COLO668 (cell line): ENCODE results near the gene KIRREL3.
A peak's percentile ranks its signal among the peaks of the same experiment; 100 is the strongest.

Source experiments
- DNase-seq: peaks from one replicate; lab custom pipeline; 2025; ENCODE audit not compliant: unreplicated experiment; lab: John Stamatoyannopoulos, UW

KIRREL3 gene

GRCh38 chr11:126878913-126879482 is 121.6 kb downstream of the KIRREL3 start:
- DNase-seq: peak; percentile 11

GRCh38 chr11:126874831-126875230 is 125.7 kb downstream of the KIRREL3 start:
- DNase-seq: no peak

- DNase-seq: no peak
Measured at GRCh38 chr11:126874276-126874675, 126.3 kb downstream of the KIRREL3 start.

- no peak for DNase-seq
Measured at GRCh38 chr11:126871792-126872191, 128.8 kb downstream of the KIRREL3 start.

GRCh38 chr11:126870021-126870420 is 130.5 kb downstream of the KIRREL3 start:
- no peak for DNase-seq

- DNase-seq: no peak
Measured at GRCh38 chr11:126868741-126869140, 131.8 kb downstream of the KIRREL3 start.

- no peak for DNase-seq
Measured at GRCh38 chr11:126864934-126865333, 135.6 kb downstream of the KIRREL3 start.

- DNase-seq: no peak
Measured at GRCh38 chr11:126863294-126863997, 137.1 kb downstream of the KIRREL3 start.

- DNase-seq: peak; percentile 64
Measured at GRCh38 chr11:126862664-126863243, 137.8 kb downstream of the KIRREL3 start.

GRCh38 chr11:126861796-126862459 is 138.6 kb downstream of the KIRREL3 start:
- DNase-seq: no peak

GRCh38 chr11:126857860-126858808 is 142.4 kb downstream of the KIRREL3 start:
- peak; percentile 88 for DNase-seq

- no peak for DNase-seq
Measured at GRCh38 chr11:126855536-126855935, 145.0 kb downstream of the KIRREL3 start.

GRCh38 chr11:126853732-126854131 is 146.8 kb downstream of the KIRREL3 start:
- DNase-seq: no peak

GRCh38 chr11:126844789-126845188 is 155.8 kb downstream of the KIRREL3 start:
- no peak for DNase-seq

GRCh38 chr11:126843096-126843495 is 157.5 kb downstream of the KIRREL3 start:
- DNase-seq: no peak

- DNase-seq: no peak
Measured at GRCh38 chr11:126841999-126842398, 158.6 kb downstream of the KIRREL3 start.

GRCh38 chr11:126840975-126841374 is 159.6 kb downstream of the KIRREL3 start:
- no peak for DNase-seq

- DNase-seq: no peak
Measured at GRCh38 chr11:126840201-126840886, 160.2 kb downstream of the KIRREL3 start.

- no peak for DNase-seq
Measured at GRCh38 chr11:126839496-126839895, 161.1 kb downstream of the KIRREL3 start.

GRCh38 chr11:126838779-126839178 is 161.8 kb downstream of the KIRREL3 start:
- no peak for DNase-seq
